Skin of body (tissue), 2 donors: ENCODE data around the gene CFAP141. TPM values are rescaled to one million over a fixed set of nuclear protein-coding genes. Genes with fewer than 3 reads are reported as not detected.
"Not testable (repeated sequence)": the region's sequence is repeated elsewhere in the genome, so short reads cannot be mapped to it uniquely, and the experiment has no call there.

Experiments used
- DNase-seq: peaks from one replicate; lab custom pipeline; 2025; lab: John Stamatoyannopoulos, UW
- total RNA-seq: library from RNA; depleted of rRNA; stranded (reverse); fragments of >200 nt; gene quantifications from one replicate; pipeline ENCODE4 v1.2.3, GENCODE V29; 2014

Gene CFAP141
- total RNA-seq, result not detected

GRCh38 chr1:154206196-154206595, at the start of gene CFAP141:
TSS of gene CFAP141 (minus strand) at chr1:154206333. CDS start at chr1:154206307, 26 bp downstream.
- DNase-seq, result no peak

- no peak for DNase-seq
These were observed 47.5 kb upstream of the CFAP141 start for GRCh38 chr1:154253671-154254070.

- DNase-seq, result no peak
These were observed 35.7 kb upstream of the CFAP141 start for GRCh38 chr1:154241703-154242351.

GRCh38 chr1:154240294-154240833, 34.2 kb upstream of the CFAP141 start:
- DNase-seq, result no peak

DNA sequence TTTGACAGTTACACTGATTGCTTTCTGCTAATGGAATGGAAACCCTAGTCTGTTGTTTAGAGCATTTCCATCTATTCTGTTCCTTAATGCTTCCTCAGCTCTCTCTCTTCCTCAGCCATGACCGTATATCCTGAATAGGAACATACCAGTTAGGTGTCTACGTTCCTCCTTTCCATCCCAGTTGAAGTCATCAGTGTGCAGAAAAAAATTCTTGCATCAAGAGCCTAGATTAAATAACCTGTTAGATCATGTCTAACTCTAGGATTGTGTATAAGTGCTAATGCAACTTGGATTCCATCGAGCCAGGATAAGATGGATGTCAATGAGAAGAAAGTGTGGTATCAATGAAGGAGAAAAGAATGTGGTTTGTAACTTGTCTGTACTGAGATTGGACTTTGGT, 33.4 kb upstream of the CFAP141 start:
- no peak for DNase-seq

- no peak for DNase-seq
These were observed 31.9 kb upstream of the CFAP141 start for GRCh38 chr1:154237880-154238506.

DNA sequence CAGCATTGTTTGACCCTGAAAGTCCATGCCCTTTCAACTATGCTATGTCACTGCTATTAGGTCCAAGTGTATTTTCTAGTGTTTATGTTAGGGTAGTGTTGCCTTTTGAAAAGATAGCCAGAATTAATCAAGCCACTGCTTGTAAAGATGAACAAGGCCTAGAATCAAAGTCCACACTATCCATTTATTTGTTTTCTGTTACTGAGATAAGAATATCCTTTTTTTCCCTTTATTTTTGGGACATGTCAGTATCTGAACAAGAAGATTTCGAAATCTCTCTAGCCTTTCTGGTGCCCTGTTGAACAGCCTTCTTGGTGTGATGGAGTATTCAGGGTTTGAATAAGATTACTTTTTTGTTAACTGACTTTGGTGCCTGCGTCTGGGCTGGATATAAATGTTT, 31.3 kb upstream of the CFAP141 start:
- no peak for DNase-seq

DNA sequence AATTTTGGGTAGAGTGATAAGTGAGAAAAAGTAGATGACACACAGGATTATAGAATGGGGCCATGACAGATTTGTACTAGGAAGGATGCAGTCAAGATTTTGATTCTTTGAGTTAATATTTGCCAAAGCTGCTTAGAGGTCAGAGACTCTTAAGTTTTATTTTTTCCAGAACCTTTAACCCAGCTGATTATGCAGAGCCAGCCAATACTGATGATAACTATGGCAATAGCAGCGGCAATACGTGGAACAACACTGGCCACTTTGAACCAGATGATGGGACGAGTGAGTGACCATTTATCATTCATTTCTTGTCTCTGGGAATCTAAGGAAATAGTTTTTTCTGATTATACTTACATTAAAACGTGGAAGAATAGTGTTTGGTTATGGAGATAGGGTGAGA, 30.7 kb upstream of the CFAP141 start:
- DNase-seq, result no peak

DNA sequence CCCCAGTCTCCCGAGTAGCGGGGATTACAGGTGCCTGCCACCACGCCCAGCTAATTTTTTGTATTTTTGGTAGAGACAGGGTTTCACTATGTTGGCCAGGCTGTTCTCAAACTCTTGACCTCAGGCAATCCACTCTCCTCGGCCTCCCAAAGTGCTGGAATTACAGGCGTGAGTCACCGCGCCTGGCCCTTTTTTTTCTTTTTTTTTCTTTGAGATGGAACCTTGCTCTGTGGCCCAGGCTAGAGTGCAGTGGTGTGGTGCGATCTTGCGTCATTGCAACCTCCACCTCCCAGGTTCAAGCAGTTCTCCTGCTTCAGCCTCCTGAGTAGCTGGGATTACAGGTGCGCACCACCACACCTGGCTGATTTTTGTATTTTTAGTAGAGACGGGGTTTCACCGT, 27.0 kb upstream of the CFAP141 start:
- DNase-seq, result not testable (repeated sequence)

- DNase-seq, result not testable (repeated sequence)
These were observed 25.0 kb upstream of the CFAP141 start for GRCh38 chr1:154231112-154231511.

DNA sequence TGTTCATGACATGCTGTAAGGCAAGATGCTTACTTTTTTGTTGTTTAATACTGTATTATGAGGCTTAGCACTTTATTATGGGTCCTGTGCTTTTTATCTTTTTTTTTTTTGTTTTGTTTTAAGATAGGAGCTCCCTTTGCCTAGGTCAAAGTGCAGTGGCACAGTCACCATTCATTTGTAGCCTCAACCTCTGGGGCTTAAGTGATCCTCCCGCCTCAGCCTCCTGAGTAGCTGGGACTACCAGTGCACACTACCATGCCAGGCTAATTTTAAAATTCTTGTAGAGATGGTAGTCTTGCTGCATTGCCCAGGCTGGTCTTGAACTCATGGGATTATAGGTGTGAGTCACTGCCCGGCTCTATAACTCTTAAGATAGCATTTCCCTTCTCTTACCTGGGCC, 19.2 kb upstream of the CFAP141 start:
- no peak for DNase-seq

DNA sequence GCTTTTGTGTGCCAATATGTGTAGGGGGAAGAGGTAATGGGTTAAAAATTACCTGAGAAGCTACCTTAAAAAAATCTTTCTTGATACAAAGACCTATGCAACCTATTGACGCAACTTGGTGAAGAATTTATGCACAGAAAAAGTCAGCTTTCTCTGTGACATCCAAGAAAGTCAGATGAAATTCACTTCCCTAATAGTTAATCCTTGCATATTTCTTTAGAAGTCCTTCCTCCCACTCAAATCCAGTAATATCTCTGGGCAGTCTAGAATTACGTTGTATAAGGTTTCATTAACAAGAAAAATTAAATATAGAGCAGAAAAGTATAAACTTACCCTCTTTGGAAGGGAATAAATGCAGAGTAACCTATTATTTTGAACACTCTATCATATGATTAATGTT, 17.5 kb upstream of the CFAP141 start:
- DNase-seq, result no peak

- DNase-seq, result no peak
These were observed 16.8 kb upstream of the CFAP141 start for GRCh38 chr1:154222918-154223317.

- no peak for DNase-seq
These were observed 16.4 kb upstream of the CFAP141 start for GRCh38 chr1:154222518-154222917.

DNA sequence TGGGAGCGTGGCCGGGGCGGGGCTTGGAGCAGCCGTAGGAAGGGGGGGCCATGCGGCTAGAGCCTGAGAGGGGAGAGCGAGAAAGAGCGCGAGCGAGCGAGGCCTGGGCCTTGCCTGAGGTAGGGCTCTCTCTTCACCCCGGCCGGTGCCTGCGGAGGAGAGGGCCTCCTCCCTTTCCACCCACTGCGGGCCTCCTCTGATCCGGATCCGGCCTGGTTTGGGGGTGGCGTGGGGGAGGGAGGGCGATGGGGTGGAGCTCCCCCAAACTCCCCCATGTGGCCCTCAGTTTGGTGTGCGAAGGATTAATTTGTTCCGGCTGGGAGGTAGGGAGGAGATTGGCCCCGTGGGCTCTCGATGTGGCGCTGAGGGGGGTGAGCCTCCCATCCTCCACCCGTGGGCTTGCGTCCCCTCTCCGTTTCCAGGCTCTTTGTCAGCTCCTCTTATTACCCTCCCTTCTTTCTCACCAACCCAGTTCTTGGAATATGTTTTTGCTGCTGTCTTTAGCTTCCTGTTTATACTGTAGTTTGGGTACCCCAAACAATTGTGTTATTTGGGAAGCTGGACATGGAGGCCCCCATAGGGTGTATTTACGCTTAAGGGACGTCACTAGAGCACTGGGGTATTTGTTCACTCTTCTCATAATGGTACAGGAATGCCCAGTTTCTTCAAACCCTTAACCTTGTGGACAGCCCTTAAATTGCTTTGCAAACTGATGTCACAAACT, 15.3 kb upstream of the CFAP141 start:
- peak; percentile 80 for DNase-seq

- DNase-seq, result no peak
These were observed 14.8 kb upstream of the CFAP141 start for GRCh38 chr1:154220970-154221277.

DNA sequence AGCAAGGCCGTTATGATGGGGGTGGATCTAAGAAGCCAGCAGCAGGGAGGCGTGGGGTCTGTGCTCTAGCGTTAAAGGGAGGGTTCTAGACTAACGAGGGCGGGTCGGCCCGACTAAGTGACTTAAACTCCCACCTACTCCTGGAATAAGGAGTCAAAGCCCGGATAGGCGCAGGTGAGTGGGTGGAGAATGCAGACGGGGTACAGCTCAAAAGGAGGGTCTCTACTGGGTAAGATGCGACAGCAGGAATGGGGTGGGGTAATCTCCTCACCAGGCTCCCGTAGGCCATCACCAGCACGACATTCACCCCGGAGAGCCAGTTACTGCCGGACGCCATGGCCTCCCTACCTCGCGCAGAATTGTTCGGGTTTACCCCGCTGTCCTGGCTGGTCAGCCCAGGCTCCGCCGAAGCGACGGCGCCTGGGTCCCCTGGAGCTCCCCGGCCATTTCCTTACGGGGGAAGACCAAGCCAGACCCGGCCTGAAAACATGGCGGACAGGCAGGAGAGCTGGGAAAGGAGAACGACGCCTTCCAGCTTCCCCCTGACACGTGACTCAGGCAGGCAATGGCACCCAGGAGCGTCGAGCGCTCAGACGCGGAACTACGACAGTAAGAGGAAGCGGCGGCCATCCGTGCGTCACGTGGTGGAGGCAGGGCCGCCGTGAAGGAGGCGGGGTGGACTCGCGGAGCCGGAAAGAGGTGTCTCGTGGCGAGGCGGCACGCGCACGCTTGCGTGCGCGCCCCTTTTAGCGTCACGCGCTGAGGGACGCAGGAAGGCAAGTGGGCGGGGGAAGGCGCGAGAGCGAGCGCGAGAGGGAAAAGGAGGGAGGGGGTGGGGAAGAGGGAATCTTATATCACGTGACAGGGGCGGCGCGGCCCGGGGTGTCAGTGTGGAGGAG, 14.2 kb upstream of the CFAP141 start, which contains the start of gene UBAP2L:
Gene UBAP2L, plus strand, starts transcription at position 885 of the 899 bp plus-strand sequence. CDS start 4,169 bp downstream, outside the sequence.
- DNase-seq, result peak; percentile 99

GRCh38 chr1:154219541-154219940, 13.4 kb upstream of the CFAP141 start:
- no peak for DNase-seq

- DNase-seq, result no peak
These were observed 12.4 kb upstream of the CFAP141 start for GRCh38 chr1:154218545-154218944.

- no peak for DNase-seq
These were observed 7.1 kb upstream of the CFAP141 start for GRCh38 chr1:154213274-154213673.

DNA sequence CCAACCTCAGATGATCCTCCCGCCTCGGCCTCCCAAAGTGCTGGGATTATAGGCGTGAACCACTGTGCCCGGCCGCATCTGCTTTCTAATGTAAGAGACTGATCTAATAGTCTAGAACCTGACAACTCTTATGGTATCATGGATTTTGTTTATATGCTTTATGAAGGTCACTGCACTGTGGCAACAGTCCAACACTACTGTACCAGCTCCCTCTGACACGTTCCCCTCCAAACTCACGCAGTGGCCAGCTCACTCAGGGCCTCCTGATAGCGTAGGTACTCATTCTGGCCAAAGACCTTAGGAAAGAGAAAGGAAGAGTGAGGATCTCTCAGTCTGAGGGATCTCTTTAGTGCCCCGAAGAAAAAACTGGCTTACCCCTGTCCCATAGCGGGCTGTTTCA, 6.0 kb upstream of the CFAP141 start:
- DNase-seq, result no peak
